ENCODE results near the gene DCC.
"Not testable (repeated sequence)": the region's sequence is repeated elsewhere in the genome, so short reads cannot be mapped to it uniquely, and the experiment has no call there.

DCC gene

GRCh38 chr18:52348209-52348608, 8.2 kb downstream of the DCC start:
- DNase-seq (ENCODE audit: low spot score) = no peak

DNA sequence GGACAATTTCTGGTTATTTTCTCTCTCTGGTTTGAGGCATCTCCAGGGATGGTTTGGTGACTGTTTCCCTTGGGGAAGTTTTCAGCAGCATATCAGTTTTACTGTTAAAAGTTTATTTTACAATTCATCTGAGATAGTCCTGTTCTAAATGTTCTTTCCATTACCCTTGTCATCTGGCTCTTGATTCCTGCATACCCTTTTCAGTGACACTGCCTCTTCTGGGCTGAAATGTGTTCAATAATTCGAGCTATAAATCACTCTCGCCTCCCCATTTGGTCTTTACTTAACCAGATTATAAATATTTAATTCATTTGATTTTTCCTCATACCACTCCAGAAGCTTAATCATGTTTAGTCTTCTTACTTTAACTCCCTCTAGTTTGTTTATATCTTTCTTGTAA, 9.5 kb downstream of the DCC start:
- no peak for DNase-seq (ENCODE audit: low spot score)

DNA sequence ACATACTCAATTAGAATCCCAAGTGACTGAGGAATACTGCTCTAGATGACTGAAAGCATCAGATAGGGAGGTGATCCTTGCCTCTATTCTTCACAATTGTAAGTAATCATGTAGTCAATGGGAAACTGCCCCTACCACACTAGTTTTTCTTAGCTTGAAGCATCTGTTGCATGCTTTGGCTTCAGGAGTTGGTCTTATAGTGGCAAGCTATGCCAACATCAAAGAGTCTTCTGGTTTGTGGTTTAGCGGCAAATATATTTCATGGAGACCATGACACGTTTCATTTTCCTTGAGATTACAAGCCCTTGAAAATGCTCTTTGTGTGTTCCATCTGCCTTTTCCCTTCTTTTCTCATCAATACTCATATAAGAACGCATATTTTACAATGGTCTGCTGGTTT, 12.9 kb downstream of the DCC start:
- no peak for DNase-seq (ENCODE audit: low spot score)

DNA sequence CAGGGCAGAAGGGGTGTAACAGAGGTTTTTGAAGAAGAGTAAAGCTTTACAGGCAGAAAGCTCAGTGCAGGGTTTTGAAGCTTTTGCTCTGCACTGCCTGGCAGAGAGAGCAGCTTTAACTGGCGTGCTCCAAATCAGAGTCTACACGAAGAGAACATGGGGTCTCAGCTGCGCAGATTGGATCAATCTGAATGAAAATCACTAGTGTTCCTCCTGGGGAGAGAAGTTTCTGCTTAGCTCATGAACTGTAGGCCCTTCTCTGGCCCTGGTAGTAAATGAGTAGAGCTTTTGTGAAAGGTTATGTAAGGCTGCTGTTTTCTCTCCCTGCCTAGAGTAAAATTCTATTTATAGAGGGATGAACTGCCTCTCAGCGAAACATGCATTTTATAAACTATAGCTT, 13.6 kb downstream of the DCC start:
- no peak for DNase-seq (ENCODE audit: low spot score)

- DNase-seq (ENCODE audit: low spot score) = no peak
Measured at GRCh38 chr18:52363861-52364260, 23.9 kb downstream of the DCC start.

DNA sequence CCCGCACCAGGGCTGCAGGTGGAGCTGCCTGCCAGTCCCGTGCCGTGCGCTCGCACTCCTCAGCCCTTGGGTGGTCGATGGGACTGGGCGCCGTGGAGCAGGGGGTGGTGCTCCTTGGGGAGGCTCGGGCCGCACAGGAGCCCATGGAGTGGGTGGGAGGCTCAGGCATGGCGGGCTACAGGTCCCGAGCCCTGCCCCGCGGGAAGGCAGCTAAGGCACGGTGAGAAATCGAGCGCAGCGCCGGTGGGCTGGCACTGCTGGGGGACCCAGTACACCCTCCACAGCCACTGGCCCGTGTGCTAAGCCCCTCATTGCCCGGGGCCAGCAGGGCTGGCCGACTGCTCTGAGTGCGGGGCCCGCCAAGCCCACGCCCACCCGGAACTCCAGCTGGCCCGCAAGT, 26.9 kb downstream of the DCC start:
- not testable (repeated sequence) for DNase-seq (ENCODE audit: low spot score)

- no peak for DNase-seq (ENCODE audit: low spot score)
Measured at GRCh38 chr18:52367953-52368742, 28.2 kb downstream of the DCC start.

- DNase-seq (ENCODE audit: low spot score) = no peak
Measured at GRCh38 chr18:52370841-52371240, 30.8 kb downstream of the DCC start.

GRCh38 chr18:52376104-52376503, 36.1 kb downstream of the DCC start:
- no peak for DNase-seq (ENCODE audit: low spot score)

GRCh38 chr18:52377094-52377493, 37.1 kb downstream of the DCC start:
- no peak for DNase-seq (ENCODE audit: low spot score)

DNA sequence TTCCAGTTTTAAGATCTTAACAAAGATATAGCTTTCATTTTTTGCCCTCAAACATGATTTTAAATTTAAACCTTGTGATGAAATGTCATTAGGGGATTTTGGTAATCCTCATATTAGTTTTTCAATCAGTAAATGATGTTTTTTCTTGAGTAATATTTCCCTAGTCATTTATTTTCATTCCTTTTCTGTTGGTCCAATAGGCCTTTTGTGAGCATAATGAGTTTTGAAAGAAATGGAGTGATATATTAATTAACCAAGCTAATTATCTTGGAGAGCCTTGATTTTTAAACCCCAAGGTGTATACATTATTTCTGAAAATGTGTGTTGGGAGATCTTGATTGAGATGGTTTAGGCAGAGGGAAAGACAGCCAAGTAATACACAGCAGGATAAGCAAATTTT, 46.3 kb downstream of the DCC start:
- DNase-seq (ENCODE audit: low spot score) = no peak

DNA sequence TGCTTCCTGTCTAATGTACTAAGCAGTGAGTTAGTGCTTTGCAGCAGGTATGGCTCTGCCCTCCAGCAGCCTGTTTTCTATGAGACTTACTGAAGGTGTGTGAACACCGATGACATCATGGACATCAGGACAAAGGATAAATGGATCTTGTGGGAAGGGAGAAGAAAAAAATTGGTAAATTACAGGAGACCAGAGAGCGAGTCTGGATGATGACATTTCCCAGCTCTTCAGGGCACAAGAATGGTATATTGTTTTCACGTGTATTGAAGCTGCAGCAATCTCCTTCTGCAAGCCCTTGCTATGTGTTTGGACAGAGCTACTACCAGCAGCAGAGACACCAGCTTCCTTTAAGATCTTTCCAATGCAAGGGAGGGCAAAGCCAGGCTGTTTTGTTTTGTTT, 47.2 kb downstream of the DCC start:
- no peak for DNase-seq (ENCODE audit: low spot score)

GRCh38 chr18:52391810-52392559, 52.0 kb downstream of the DCC start:
- DNase-seq (ENCODE audit: low spot score) = no peak

- no peak for DNase-seq (ENCODE audit: low spot score)
Measured at GRCh38 chr18:52394602-52395001, 54.6 kb downstream of the DCC start.

- no peak for DNase-seq (ENCODE audit: low spot score)
Measured at GRCh38 chr18:52395146-52395852, 55.3 kb downstream of the DCC start.

- no peak for DNase-seq (ENCODE audit: low spot score)
Measured at GRCh38 chr18:52401236-52401635, 61.2 kb downstream of the DCC start.

DNA sequence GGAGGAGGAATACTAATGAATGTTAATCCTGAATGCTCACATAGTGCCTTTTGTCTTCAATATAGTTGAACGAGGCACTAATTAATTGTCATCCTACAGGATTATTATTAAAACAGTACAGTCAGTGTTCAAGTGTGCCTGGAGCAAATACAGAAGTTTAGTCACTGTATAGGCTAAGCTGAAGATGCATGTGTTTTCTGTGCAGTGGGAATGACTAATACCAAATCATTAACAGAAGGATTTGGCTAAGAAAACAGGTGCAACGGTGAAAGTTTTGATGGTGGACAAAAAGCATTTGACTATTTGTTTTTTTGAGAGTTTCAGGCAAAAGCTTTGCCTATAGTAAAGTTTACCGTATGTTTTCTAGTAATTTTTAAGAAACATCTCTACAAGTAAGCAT, 62.8 kb downstream of the DCC start:
- DNase-seq (ENCODE audit: low spot score) = no peak

DNA sequence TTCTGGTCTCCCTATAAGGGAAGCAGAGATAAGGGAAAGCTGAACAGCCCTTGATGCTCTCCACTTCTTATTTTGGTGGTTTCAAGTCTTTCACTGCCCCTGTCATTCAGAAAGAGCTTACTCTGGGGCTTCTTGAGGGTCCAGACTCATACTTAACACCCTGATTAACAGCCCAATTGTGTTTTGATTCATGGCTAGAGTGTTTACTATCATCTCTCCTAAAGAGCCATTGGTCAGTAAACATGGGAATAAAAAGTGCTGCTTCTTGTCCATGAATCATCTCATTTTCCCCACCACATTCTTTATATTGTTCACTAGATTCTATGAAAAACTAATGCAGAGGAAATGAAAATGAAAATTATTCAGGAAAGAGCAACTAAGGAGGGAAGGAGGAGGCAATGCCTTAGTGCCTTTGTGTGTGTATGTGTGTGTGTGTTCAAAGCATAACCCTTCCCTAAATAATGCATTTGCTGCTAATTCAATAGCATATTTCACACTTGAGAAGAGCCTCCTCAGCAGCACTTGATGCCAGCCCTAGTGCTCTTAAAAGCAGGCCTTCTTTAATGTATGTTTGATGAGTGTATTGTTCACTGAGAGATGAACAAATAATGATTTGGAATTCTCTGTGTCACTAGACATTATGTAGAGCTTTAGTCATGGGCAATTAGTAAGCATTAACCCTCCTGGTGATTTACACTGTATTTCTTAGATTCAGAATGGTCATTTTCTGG, 63.5 kb downstream of the DCC start:
- DNase-seq (ENCODE audit: low spot score) = no peak

GRCh38 chr18:52408800-52409302, 68.9 kb downstream of the DCC start:
- DNase-seq (ENCODE audit: low spot score) = no peak

- no peak for DNase-seq (ENCODE audit: low spot score)
Measured at GRCh38 chr18:52409727-52410126, 69.7 kb downstream of the DCC start.

GRCh38 chr18:52415131-52415530, 75.1 kb downstream of the DCC start:
- no peak for DNase-seq (ENCODE audit: low spot score)

GRCh38 chr18:52422985-52423601, 83.1 kb downstream of the DCC start:
- no peak for DNase-seq (ENCODE audit: low spot score)

Measured in germinal center (tissue), 1 donor.